Thymus (tissue), 11 donors: ENCODE results near the gene CYGB. TPM values are rescaled to one million over a fixed set of nuclear protein-coding genes. Genes with fewer than 3 reads are reported as not detected.

ENCODE experiments used
- DNase-seq, 9 donors: peaks; one replicate each; pipeline ENCODE4 v3.0.0-alpha.2; 2013; ENCODE audit warnings: low spot score in 9 of 9, low read depth in 6 of 9, missing footprints in 1 of 9
- H3K27ac ChIP-seq, 2 donors: one replicate each; pipeline ENCODE4 v1.5.1; 2013; ENCODE audit warnings: control low read depth in 1 of 2, low read depth in 1 of 2, low read length in 1 of 2, mild to moderate bottlenecking in 1 of 2, moderate library complexity in 1 of 2
- H3K27me3 ChIP-seq, 2 donors: one replicate each; pipeline ENCODE4 v1.5.1; 2013; ENCODE audit warnings: low read length in 1 of 2; ENCODE audit not compliant: control insufficient read depth in 2 of 2, insufficient read depth in 1 of 2
- H3K36me3 ChIP-seq, 2 donors: one replicate each; pipeline ENCODE4 v1.5.1; 2013; ENCODE audit warnings: low read length in 1 of 2, mild to moderate bottlenecking in 1 of 2, moderate library complexity in 1 of 2; ENCODE audit not compliant: control insufficient read depth in 2 of 2, insufficient read depth in 2 of 2
- H3K4me1 ChIP-seq, 2 donors: one replicate each; pipeline ENCODE4 v1.5.1; 2013; ENCODE audit warnings: low read length in 2 of 2; ENCODE audit not compliant: control insufficient read depth in 2 of 2, insufficient read depth in 2 of 2
- H3K4me3 ChIP-seq, 2 donors: one replicate each; pipeline ENCODE4 v1.5.1; 2013; ENCODE audit warnings: low read length in 2 of 2, control low read depth in 1 of 2, mild to moderate bottlenecking in 1 of 2
- H3K9me3 ChIP-seq, 2 donors: one replicate each; pipeline ENCODE4 v1.5.1; 2013; ENCODE audit warnings: low read length in 1 of 2, mild to moderate bottlenecking in 1 of 2; ENCODE audit not compliant: control insufficient read depth in 2 of 2, insufficient read depth in 1 of 2
- WGBS: extraction: QIAGEN DNeasy Blood & Tissue Kit; methylation state at CpG from one replicate; pipeline ENCODE4 v1.1.7; 2013; 5-methylcytosine and 5-hydroxymethylcytosine counted together
- polyA plus RNA-seq: library from polyadenylated mRNA; stranded (reverse); fragments of 200-250 nt; gene quantifications from one replicate; pipeline ENCODE4 v1.2.3, GENCODE V29; 2013
- total RNA-seq: library from RNA; stranded (reverse); fragments of 120-200 nt; gene quantifications from one replicate; pipeline ENCODE4 v1.2.4, GENCODE V29; 2013
- donor health status: healthy.

Gene CYGB
- total and polyA plus RNA-seq, 2 donors, result 1.6 to 12.1 TPM

DNA sequence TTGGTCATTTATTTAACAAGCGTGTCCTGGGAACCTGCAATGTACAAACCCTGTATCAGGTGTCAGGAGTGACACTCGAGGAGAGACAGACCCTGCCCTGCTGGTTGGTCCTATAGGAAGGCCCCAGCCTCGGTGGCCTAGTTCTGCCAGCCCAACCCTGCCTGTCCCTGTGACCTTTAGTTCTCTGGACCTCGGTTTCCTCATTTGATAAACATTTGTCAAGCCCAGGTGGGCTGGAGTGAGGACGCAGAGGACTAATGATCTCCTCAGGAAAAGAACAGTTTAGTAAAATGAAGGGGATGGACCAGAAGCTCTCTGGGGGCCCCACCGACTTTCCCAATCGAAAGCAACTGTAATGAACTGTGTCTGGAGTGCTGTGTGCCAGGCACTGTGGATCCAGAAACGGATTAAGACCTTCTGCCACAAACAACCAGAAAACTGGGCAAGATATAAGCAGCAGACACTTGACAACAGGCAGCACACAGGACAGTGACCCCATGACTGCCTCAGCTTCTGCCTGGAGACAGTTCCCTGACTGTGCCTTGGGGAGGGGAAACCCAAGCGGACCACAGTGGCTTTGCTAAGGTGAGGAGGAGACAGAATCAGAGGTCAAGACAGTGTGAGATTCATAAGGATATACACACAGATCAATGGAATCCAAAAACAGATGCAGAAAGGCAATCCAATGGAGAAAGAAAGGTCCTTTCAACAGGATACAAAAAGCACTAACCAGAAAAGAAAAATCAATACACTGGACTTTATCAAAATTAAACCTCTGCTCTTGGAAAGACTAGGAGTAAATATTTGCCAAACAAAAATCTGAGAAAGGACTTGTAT, 11.1 kb upstream of the CYGB start:
- Histone ChIP-seq H3K4me1 (peaks cover 8 to 26% of the 10 kb centered on the region in 2 donors), H3K9me3 (no peaks in the 10 kb centered on the region), H3K4me3 (no peak overlapping the region), H3K27ac (no peak overlapping the region), H3K36me3 (no peaks in the 10 kb centered on the region), H3K27me3 (peaks cover 0 to 22% of the 10 kb centered on the region in 2 donors)
- WGBS, result 84% methylated on average over 9 of the region's 9 CpGs
- DNase-seq, result no peak

DNA sequence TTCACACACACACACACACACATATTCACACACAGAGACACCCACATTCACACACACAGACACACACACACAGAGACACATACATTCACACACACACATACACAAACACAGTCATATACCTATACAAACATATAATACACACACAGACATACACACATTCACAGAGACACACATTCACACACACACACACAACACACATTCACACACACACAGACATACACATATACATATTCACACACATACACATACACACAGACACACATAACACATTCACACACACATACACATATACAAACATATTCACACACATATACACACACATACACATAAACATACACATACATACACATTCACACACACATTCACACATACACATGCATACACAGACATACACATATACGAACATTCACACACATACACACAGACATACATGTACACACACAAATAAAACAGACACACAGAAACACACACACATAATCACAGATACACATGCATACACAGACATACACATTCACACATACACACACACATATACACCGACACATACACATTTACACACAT, 10.2 kb upstream of the CYGB start:
- peaks cover 6 to 30% of the 10 kb centered on the region in 2 donors for H3K27me3 ChIP-seq

GRCh38 chr17:76547183-76547641, 9.7 kb upstream of the CYGB start:
- Histone ChIP-seq H3K36me3 (no peaks in the 10 kb centered on the region), H3K4me3 (no peak overlapping the region), H3K9me3 (no peaks in the 10 kb centered on the region), H3K27ac (peak overlapping the region in 1 of 2 donors; percentile 36), H3K27me3 (peaks cover 7 to 36% of the 10 kb centered on the region in 2 donors), H3K4me1 (peaks cover 8 to 27% of the 10 kb centered on the region in 2 donors)
- 10% methylated on average over 3 of the region's 3 CpGs for WGBS
- DNase-seq, result peak in 7 of 9 donors; percentile 62 to 87 (median 73)

More for the DNA sequence above, 10.2 kb upstream of the CYGB start:
- DNase-seq, result no peak
- H3K27ac ChIP-seq, result peak overlapping the region in 1 of 2 donors; percentile 25
- 92% methylated on average over 2 of the region's 2 CpGs for WGBS
- no peak overlapping the region for H3K4me3 ChIP-seq
- H3K4me1 ChIP-seq, result peaks cover 8 to 27% of the 10 kb centered on the region in 2 donors
- H3K36me3 ChIP-seq, result no peaks in the 10 kb centered on the region
- no peaks in the 10 kb centered on the region for H3K9me3 ChIP-seq

DNA sequence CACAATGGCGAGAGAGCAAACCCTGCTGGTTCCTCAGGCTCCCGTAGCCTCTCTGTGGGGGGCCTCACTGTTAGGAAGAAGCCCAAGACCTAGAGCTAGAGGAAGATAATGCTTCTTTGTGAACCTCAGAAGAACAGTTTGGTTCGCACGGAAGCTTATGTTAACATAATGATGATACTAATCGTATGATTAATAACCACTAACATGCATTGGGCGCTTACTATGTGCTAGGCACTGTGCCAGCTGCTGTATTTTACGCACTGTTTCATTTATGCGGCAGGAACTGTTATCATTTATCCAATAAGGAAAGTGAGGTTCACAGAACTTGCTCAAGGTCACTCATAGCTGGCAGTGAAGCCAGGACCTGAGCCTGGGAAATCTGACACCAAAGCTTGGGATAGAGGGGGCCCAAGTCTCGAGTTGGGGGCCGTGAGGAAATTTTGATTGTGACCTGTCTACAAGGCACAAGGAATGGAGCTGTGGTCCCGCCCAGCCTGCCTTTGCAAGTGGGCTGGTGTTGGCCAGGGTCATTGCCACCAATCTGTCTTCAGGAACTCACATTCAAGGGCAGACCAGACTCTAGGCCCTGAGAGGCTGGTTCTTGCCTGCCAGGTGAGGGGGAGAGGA, 9.2 kb upstream of the CYGB start:
- H3K4me1 ChIP-seq, result peaks cover 8 to 27% of the 10 kb centered on the region in 2 donors
- H3K36me3 ChIP-seq, result no peaks in the 10 kb centered on the region
- H3K27me3 ChIP-seq, result peaks cover 7 to 39% of the 10 kb centered on the region in 2 donors
- H3K27ac ChIP-seq, result no peak overlapping the region
- no peak overlapping the region for H3K4me3 ChIP-seq
- no peaks in the 10 kb centered on the region for H3K9me3 ChIP-seq
- WGBS, result 72% methylated on average over 11 of the region's 11 CpGs
- DNase-seq, result no peak

GRCh38 chr17:76545918-76546555, 8.5 kb upstream of the CYGB start:
- Histone ChIP-seq H3K27ac (no peak overlapping the region), H3K27me3 (peaks cover 7 to 45% of the 10 kb centered on the region in 2 donors), H3K9me3 (no peaks in the 10 kb centered on the region), H3K36me3 (no peaks in the 10 kb centered on the region), H3K4me1 (peaks cover 8 to 25% of the 10 kb centered on the region in 2 donors), H3K4me3 (no peak overlapping the region)
- no peak for DNase-seq
- 89% methylated on average over 13 of the region's 13 CpGs for WGBS

- Histone ChIP-seq H3K36me3 (no peaks in the 10 kb centered on the region), H3K27me3 (peaks cover 14 to 57% of the 10 kb centered on the region in 2 donors), H3K4me1 (peaks cover 11 to 34% of the 10 kb centered on the region in 2 donors), H3K27ac (no peak overlapping the region), H3K4me3 (no peak overlapping the region), H3K9me3 (no peaks in the 10 kb centered on the region)
- 86% methylated on average over 24 of the region's 24 CpGs for WGBS
- DNase-seq, result no peak
Observed at GRCh38 chr17:76544546-76545365, 7.2 kb upstream of the CYGB start.

DNA sequence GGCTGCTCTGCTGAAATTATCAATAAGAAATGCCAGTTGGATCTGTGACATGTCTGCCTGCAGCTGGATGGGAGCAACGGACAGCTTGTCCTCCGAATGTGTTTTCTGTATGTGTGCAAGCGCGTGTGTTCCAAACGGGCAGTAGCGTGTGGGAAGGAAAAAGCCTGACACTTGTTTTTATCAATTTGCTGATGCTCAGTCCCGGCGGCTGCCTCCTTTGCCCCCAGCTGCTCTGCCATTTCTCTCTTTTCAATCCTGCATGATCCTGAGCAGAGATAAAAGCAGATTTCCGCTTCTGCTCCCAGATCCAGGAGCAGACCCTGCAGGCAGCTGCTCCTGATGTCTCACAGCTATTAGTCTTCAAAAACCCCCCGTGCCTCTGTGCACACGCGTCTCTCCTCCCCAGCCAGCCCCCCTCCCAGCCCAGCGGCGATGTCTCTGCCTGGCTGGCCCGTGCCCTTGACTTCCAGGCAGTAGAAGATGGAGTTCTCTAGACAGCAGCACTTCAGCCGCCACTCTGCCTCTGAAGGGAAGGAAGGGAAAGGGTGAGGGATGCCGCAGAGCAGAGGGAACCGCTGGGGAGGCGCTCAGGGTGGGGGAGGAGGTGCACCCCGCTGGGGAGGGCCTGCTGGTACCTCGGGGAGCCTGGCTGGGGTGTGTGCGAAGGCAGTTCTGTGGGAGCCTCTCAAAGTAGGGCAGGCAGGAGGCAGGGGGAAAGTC, 6.5 kb upstream of the CYGB start:
- WGBS, result 48% methylated on average over 22 of the region's 22 CpGs
- H3K27ac ChIP-seq, result no peak overlapping the region
- no peak for DNase-seq
- H3K9me3 ChIP-seq, result no peaks in the 10 kb centered on the region
- H3K4me1 ChIP-seq, result peaks cover 11 to 34% of the 10 kb centered on the region in 2 donors
- no peaks in the 10 kb centered on the region for H3K36me3 ChIP-seq
- peaks cover 22 to 65% of the 10 kb centered on the region in 2 donors for H3K27me3 ChIP-seq
- no peak overlapping the region for H3K4me3 ChIP-seq

GRCh38 chr17:76543482-76543825, 5.9 kb upstream of the CYGB start:
- no peak overlapping the region for H3K27ac ChIP-seq

More at GRCh38 chr17:76543482-76543825, 5.9 kb upstream of the CYGB start:
- Histone ChIP-seq H3K9me3 (peaks cover 0 to 2% of the 10 kb centered on the region in 2 donors), H3K4me3 (no peak overlapping the region), H3K36me3 (no peaks in the 10 kb centered on the region), H3K27me3 (peaks cover 27 to 70% of the 10 kb centered on the region in 2 donors), H3K4me1 (peaks cover 11 to 35% of the 10 kb centered on the region in 2 donors)
- WGBS, result 79% methylated on average over 6 of the region's 6 CpGs
- no peak for DNase-seq
